H1 (cell line): ENCODE measurements around the gene POM121L2. TPM values are rescaled to one million over a fixed set of nuclear protein-coding genes. Genes with fewer than 3 reads are reported as not detected.

Experiments used
- BCL11A ChIP-seq, 2 experiments: IDR thresholded peaks; one replicate each; pipeline ENCODE4 v1.6.1; 2011; ENCODE audit warnings: low read depth in 2 of 2, low read length in 2 of 2, mild to moderate bottlenecking in 2 of 2
- BRCA1 ChIP-seq: IDR thresholded peaks from 2 replicates; pipeline ENCODE4 v1.6.1; 2012; ENCODE audit warnings: low read depth, low read length, improper control_type of control experiment
- CEBPB ChIP-seq: IDR thresholded peaks from 2 replicates; pipeline ENCODE4 v1.6.1; 2012; ENCODE audit warnings: low read depth, low read length
- CHD2 ChIP-seq: IDR thresholded peaks from 2 replicates; pipeline ENCODE4 v1.6.1; 2012; ENCODE audit warnings: low read length, improper control_type of control experiment
- CREB1 ChIP-seq: IDR thresholded peaks from 2 replicates; pipeline ENCODE4 v1.6.1; 2012; ENCODE audit warnings: inconsistent platforms
- E2F6 ChIP-seq: IDR thresholded peaks from 2 replicates; pipeline ENCODE4 v1.6.1; 2012; ENCODE audit warnings: inconsistent platforms
- EP300 ChIP-seq, 2 experiments: IDR thresholded peaks; 1 replicate in 1 of 2; 2 replicates in 1 of 2; pipeline ENCODE4 v1.6.1; 2011 to 2012; ENCODE audit warnings: low read depth in 2 of 2, low read length in 2 of 2, mild to moderate bottlenecking in 2 of 2, borderline replicate concordance in 1 of 2, inconsistent platforms in 1 of 2, moderate library complexity in 1 of 2
- GTF2F1 ChIP-seq: IDR thresholded peaks from 2 replicates; pipeline ENCODE4 v1.6.1; 2012; ENCODE audit warnings: low read depth, low read length, improper control_type of control experiment, borderline replicate concordance
- HDAC2 ChIP-seq, 2 experiments: fragments of 300-600 bp in 1 of 2; sonication (generic) in 1 of 2; IDR thresholded peaks; 2 replicates each; pipeline ENCODE4 v1.6.1; 2011 to 2012; ENCODE audit warnings: low read depth in 2 of 2, low read length in 2 of 2, mild to moderate bottlenecking in 2 of 2, moderate library complexity in 2 of 2, borderline replicate concordance in 1 of 2, inconsistent platforms in 1 of 2
- JUND ChIP-seq: IDR thresholded peaks from 2 replicates; pipeline ENCODE4 v1.6.1; 2011; ENCODE audit warnings: mild to moderate bottlenecking, improper control_type of control experiment, low read length
- MAX ChIP-seq: IDR thresholded peaks from 2 replicates; pipeline ENCODE4 v1.6.1; 2012; ENCODE audit warnings: inconsistent platforms
- POLR2AphosphoS5 ChIP-seq: IDR thresholded peaks from 2 replicates; pipeline ENCODE4 v1.6.1; 2011; ENCODE audit warnings: low read depth, low read length
- RBBP5 ChIP-seq: IDR thresholded peaks from 2 replicates; pipeline ENCODE4 v1.7.1; 2012; ENCODE audit warnings: low read depth, mild to moderate bottlenecking, inconsistent platforms, low read length, moderate library complexity, borderline replicate concordance
- RXRA ChIP-seq: IDR thresholded peaks from 2 replicates; pipeline ENCODE4 v1.6.1; 2011; ENCODE audit warnings: low read depth, mild to moderate bottlenecking, low read length, moderate library complexity; ENCODE audit not compliant: insufficient read depth
- SP4 ChIP-seq: IDR thresholded peaks from 2 replicates; pipeline ENCODE4 v1.6.1; 2012; ENCODE audit warnings: low read length, inconsistent platforms
- SRF ChIP-seq: IDR thresholded peaks from 2 replicates; pipeline ENCODE4 v1.6.1; 2011; ENCODE audit warnings: mild to moderate bottlenecking, low read depth, low read length, moderate library complexity
- SUZ12 ChIP-seq: fragments of 200-600 bp; sonication (generic); IDR thresholded peaks from 2 replicates; pipeline ENCODE4 v1.6.1; 2012; ENCODE audit warnings: mild to moderate bottlenecking, inconsistent platforms, low read length, moderate library complexity, mixed read lengths
- TBP ChIP-seq: IDR thresholded peaks from 2 replicates; pipeline ENCODE4 v1.6.1; 2011; ENCODE audit warnings: low read depth, low read length, improper control_type of control experiment
- TCF12 ChIP-seq: IDR thresholded peaks from 2 replicates; pipeline ENCODE4 v1.6.1; 2011; ENCODE audit warnings: low read depth, mild to moderate bottlenecking, low read length
- YY1 ChIP-seq: IDR thresholded peaks from 2 replicates; pipeline ENCODE4 v1.6.1; 2011; ENCODE audit warnings: low read depth, mild to moderate bottlenecking, low read length
- ZNF274 ChIP-seq: IDR thresholded peaks from 2 replicates; pipeline ENCODE4 v1.7.0; 2012; ENCODE audit warnings: low read length, borderline replicate concordance; ENCODE audit errors: extremely low read depth
- polyA plus RNA-seq, 7 experiments: library from polyadenylated mRNA; depleted of rRNA in 3 of 7; stranded (reverse) in 5 of 7; unstranded in 2 of 7; fragments of >200 nt in 5 of 7; fragments of 200-250 nt in 2 of 7; gene quantifications; 1 replicate in 5 of 7; 2 replicates in 1 of 7; 4 replicates in 1 of 7; pipeline versions ENCODE4 v1.2.1 to v1.2.3, GENCODE V29; 2011 to 2013; ENCODE audit warnings: missing spikeins in 2 of 7, mixed read lengths in 2 of 7
- total RNA-seq: library from RNA; stranded (reverse); fragmentation: NEBNext Ultra II Directional; extraction: Animal tissue kit (Norgen Biotek cat#: 25700); gene quantifications from 2 replicates; pipeline ENCODE4 v1.2.1, GENCODE V29; 2021

The POM121L2 gene
- total and polyA plus RNA-seq, 2 of the 8 experiments (the other 6 are each of a cell fraction or from before 2014, with no cell fraction given) = 0.05 to 0.09 TPM

- TF ChIP-seq E2F6 = peak; percentile 7; the same call in 1 of the 2 replicates
- TF ChIP-seq ZNF274 = no peak
- no peak for TF ChIP-seq BCL11A (IDR thresholded peaks at IDR 0.05; ENCODE audit: low read depth in 2 of 2, low read length in 2 of 2)
- TF ChIP-seq SUZ12 = peak; percentile 89; the same call in 1 of the 2 replicates
- TF ChIP-seq HDAC2 (IDR thresholded peaks at IDR 0.05; ENCODE audit: borderline replicate concordance in 1 of 2, low read depth in 2 of 2, low read length in 2 of 2) = 0 out of 4 replicates have a peak, but pooled peaks of 1 of the 2 experiments have one; percentile 22
- no peak for TF ChIP-seq EP300 (IDR thresholded peaks at IDR 0.05; ENCODE audit: borderline replicate concordance in 1 of 2, low read depth in 2 of 2, low read length in 2 of 2)
- TF ChIP-seq SRF = no peak
- no peak for TF ChIP-seq YY1
- peak; percentile 88 for TF ChIP-seq RBBP5
- no peak for TF ChIP-seq RXRA
- 0 out of 2 replicates have a peak, but pooled peaks have one; percentile 58 for TF ChIP-seq TCF12
- no peak for TF ChIP-seq CEBPB
- TF ChIP-seq CHD2 = no peak; the same call in 1 of the 2 replicates
- peak; percentile 43 for TF ChIP-seq TBP
- TF ChIP-seq JUND = no peak
- TF ChIP-seq GTF2F1 = no peak
- TF ChIP-seq MAX = no peak; the same call in 1 of the 2 replicates
- no peak for TF ChIP-seq SP4
- 0 out of 2 replicates have a peak, but pooled peaks have one; percentile 14 for TF ChIP-seq CREB1
- TF ChIP-seq POLR2AphosphoS5 = no peak
- no peak for TF ChIP-seq BRCA1
Observed at GRCh38 chr6:27312146-27312949, at the start of gene POM121L2 (continued).
